ENCODE measurements around the gene HCN1. TPM values are rescaled to one million over a fixed set of nuclear protein-coding genes. Genes with fewer than 3 reads are reported as not detected.

HCN1 gene
- total and polyA plus RNA-seq, 7 donors: 0.20 to 0.36 (median 0.29) TPM; not detected in 3

- Histone ChIP-seq H3K36me3 (ENCODE audit: insufficient read depth in 1 of 2, low read depth in 1 of 2) (no peaks in the 10 kb centered on the region), H3K9me3 (no peaks in the 10 kb centered on the region), H3K4me3 (no peak overlapping the region), H3K27me3 (ENCODE audit: insufficient read depth in 3 of 3, low read length in 2 of 3) (no peaks in the 10 kb centered on the region), H3K4me1 (no peaks in the 10 kb centered on the region), H3K27ac (no peak overlapping the region)
- intact Hi-C loops (cut with DNase I): no loop called here
- no peak for TF ChIP-seq CTCF (IDR thresholded peaks at IDR 0.05)
- ATAC-seq: no peak
- no peak for DNase-seq
- 76 to 80% (median 79%) methylated on average over 1 of the region's 1 CpG for WGBS, 3 donors
Observed at GRCh38 chr5:45264447-45264846, 431.7 kb downstream of the HCN1 start.

DNA sequence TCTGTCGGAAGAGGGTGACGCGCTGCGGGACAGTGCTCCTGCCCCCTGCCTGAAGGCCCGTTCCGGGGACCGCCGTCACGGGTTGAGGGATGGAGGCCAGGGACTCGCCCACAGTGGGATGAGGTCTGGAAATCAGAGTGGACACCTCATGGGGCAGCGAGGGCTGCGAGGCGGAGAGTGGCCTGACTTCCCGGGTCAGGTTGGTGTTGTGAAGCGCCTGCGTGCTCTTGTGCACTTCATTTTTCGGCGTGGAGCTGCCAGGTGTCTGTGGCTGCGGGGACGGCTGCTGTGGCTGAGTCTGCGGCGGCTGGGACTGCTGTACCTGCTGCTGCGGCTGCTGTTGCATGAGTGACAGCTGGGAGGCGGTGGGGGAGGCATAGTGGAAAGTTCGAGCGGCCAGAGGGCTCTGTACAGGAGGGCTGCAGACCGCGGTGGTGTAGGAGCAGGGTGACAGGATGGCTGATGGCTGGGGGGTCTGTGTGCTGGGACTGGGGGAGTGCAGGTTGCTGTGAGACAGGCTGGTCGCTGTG is 434.1 kb downstream of the HCN1 start:
- no peak overlapping the region for H3K4me3 ChIP-seq
- H3K4me1 ChIP-seq: no peaks in the 10 kb centered on the region
- TF ChIP-seq CTCF (IDR thresholded peaks at IDR 0.05): no peak
- H3K27ac ChIP-seq: no peak overlapping the region
- H3K9me3 ChIP-seq: no peaks in the 10 kb centered on the region
- 92 to 95% (median 93%) methylated on average over 29 of the region's 29 CpGs for WGBS, 3 donors
- no peaks in the 10 kb centered on the region for H3K36me3 ChIP-seq (ENCODE audit: insufficient read depth in 1 of 2, low read depth in 1 of 2)
- no peak for DNase-seq
- no peaks in the 10 kb centered on the region for H3K27me3 ChIP-seq (ENCODE audit: insufficient read depth in 3 of 3, low read length in 2 of 3)
- ATAC-seq: no peak
- intact Hi-C loops (cut with DNase I): no loop called here

GRCh38 chr5:45261125-45261524 is 435.1 kb downstream of the HCN1 start:
- Histone ChIP-seq H3K27ac (no peak overlapping the region), H3K4me3 (no peak overlapping the region), H3K4me1 (no peaks in the 10 kb centered on the region), H3K36me3 (ENCODE audit: insufficient read depth in 1 of 2, low read depth in 1 of 2) (no peaks in the 10 kb centered on the region), H3K9me3 (no peaks in the 10 kb centered on the region), H3K27me3 (ENCODE audit: insufficient read depth in 3 of 3, low read length in 2 of 3) (no peaks in the 10 kb centered on the region)
- WGBS, 3 donors: 89 to 91% (median 91%) methylated on average over 4 of the region's 4 CpGs
- no peak for DNase-seq
- intact Hi-C loops (cut with DNase I): no loop called here
- ATAC-seq: no peak
- TF ChIP-seq CTCF (IDR thresholded peaks at IDR 0.05): no peak

DNA sequence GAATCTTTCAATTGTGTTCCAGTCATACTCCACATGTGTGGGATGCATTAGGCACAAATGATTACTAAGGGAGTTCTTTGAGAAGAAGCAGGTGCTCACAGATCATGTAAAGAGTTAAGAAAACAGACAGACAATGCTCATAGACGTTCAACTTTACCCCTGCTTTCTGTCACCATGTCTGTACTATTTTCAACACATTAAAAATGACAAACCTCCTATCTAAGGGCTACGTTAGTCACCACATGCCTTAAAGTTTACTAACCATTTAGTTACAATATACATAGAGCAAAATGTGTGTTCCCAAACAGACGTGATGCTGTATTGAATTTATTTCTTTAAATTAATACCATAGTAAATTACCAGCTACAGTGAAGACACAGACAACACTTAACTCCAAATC is 435.9 kb downstream of the HCN1 start:
- WGBS, 3 donors: 47 to 57% (median 50%) methylated on average over 3 of the region's 3 CpGs
- DNase-seq: no peak
- no peak overlapping the region for H3K27ac ChIP-seq
- no peaks in the 10 kb centered on the region for H3K9me3 ChIP-seq
- no peaks in the 10 kb centered on the region for H3K27me3 ChIP-seq (ENCODE audit: insufficient read depth in 3 of 3, low read length in 2 of 3)
- H3K4me3 ChIP-seq: no peak overlapping the region
- H3K4me1 ChIP-seq: no peaks in the 10 kb centered on the region
- intact Hi-C loops (cut with DNase I): loop anchor here in 1 of 2 donors (1.0 kb wide), 1 partner anchor 39 kb away; no protein-coding TSS in a partner anchor
- TF ChIP-seq CTCF (IDR thresholded peaks at IDR 0.05): no peak
- H3K36me3 ChIP-seq (ENCODE audit: insufficient read depth in 1 of 2, low read depth in 1 of 2): no peaks in the 10 kb centered on the region
- no peak for ATAC-seq

DNA sequence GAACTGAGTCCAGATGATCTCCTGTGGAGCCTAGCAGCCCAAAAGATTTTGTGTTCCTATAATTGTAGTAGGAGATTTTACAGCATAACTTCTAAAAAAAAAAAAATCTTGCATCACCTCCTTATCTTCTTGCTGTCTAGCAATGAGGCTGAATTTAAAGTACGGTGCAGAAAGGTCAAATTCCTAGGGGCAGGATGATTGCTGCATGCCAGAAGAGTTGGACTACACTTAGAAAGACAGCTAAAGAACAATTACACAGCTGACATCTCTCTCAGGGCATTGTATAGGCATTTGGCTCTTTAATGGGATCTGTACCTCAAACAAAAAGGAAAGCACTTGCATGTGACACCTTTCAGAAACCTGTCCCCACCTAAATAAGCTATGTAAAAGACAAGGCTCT is 443.2 kb downstream of the HCN1 start:
- WGBS, 3 donors: 3 to 26% (median 9%) methylated on average over 1 of the region's 1 CpG
- H3K27me3 ChIP-seq (ENCODE audit: insufficient read depth in 3 of 3, low read length in 2 of 3): no peaks in the 10 kb centered on the region
- TF ChIP-seq CTCF (IDR thresholded peaks at IDR 0.05): no peak
- intact Hi-C loops (cut with DNase I): no loop called here
- no peak overlapping the region for H3K4me3 ChIP-seq
- ATAC-seq: no peak
- no peaks in the 10 kb centered on the region for H3K36me3 ChIP-seq (ENCODE audit: insufficient read depth in 1 of 2, low read depth in 1 of 2)
- H3K27ac ChIP-seq: no peak overlapping the region
- no peak for DNase-seq
- no peaks in the 10 kb centered on the region for H3K4me1 ChIP-seq
- no peaks in the 10 kb centered on the region for H3K9me3 ChIP-seq

Data from psoas muscle (tissue), 8 donors.